GM21447 (cell line): ENCODE results near the gene ADORA2A.

Experiments
- ATAC-seq: cut with Tn5 transposase; IDR thresholded peaks from one replicate; pipeline ENCODE4 v1.9.1; 2021; ENCODE audit not compliant: unreplicated experiment

Gene ADORA2A

DNA sequence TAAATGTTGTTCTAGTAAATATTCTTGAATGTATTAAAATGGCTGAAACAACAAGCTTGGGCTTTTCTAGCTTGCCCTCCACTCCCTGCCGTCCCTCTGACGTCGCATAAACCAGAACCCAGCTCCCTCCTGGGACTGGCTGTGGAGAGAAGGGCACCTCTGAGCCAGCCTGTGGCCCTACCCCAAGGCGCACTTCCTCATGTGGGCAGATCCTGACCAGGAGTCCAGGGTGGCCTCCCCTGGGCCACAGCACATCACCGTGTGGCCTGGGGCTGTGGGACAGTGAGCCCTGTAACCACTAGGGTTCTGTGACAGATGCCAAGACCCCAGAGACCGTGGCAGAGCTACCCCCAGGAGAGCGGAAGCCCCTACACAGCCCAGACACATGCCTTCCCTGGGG lies 10.2 kb upstream of the ADORA2A start:
- ATAC-seq = no peak

DNA sequence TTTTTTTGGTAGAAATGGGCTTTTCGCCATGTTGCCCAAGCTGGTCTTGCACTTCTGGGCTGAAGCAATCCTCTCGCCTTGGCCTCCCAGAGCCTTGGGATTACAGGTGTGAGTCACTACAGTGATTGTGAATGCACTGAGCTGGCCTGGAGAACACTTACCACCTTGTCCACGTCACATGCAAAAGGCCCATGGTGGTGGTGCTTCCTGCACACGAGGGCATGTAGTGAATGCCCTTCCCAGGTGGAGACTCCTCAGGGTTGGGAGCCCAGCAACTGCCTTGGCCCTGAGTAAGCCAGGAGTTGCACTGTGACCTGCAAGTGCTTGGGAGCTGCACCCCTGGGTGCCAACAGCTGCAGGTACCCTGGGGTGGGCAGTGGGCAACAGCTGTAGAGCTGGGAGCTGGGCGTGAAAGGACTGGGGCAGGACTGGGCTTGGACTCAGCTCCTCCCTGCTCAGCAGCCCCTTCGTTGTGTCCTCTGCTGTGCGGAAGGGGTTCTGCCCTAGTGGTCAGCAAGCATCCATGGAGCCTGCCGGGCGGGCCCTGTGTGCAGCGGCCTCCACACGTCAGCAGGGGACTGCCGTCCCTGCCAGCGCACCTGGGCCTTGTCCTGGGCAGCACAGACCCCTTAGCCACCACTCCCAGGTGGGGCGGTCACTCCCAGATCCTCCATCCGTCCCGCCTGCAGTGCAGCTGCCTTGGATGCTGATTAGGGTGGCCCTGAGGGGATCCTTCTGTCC lies 9.3 kb upstream of the ADORA2A start:
- ATAC-seq = no peak

DNA sequence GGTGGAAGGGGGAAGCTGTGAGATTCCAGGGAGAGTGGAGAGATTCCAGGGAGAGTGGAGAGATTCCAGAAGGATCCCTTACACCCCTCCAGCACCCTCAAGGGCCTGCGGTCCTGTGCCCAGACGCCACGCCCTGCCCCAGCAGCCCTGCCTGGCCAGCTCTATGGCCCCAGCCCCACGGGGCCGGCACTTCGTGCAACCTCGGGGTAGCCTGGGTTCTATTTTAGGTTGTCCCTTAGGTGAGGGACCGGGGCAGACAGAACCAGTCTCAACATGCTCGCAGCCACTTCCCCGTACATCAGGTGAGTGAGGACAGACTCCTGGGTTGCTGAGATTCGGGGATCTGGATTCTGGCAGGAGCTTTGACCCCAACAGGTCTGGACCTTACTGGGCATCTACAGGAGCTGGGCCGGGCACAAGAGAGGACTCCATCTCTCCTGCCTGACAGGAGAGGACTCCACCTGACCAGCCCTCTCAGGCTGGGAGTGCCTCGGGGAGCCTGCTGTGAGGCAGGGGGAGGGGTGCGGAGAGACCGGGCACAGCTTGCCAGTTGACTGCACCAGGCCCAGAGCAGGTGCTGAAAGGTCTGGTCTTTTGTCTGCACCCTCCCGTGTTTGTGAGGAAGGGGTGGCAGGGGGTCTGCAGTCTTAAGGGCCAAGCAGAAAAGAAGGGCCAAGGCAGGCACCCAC lies 8.5 kb upstream of the ADORA2A start:
- ATAC-seq = no peak

DNA sequence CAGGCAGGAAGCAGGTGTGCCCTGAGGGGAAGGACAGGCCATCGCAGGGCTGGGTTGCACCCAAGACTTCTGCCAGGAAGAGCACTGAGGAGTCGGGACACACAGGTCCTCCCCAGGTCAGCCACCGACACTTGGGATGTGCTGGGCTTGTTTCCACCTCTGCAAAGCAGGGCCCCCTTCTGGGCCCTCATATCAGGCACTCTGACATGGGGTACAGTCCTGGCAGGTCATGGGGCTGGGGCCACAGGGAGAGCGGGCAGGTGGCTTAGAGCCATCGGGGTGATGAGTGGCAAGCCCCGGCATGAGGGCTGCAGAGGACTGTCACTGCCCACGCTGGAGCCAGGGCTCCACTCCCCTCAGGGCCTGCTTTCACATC lies 7.9 kb upstream of the ADORA2A start:
- no peak for ATAC-seq

DNA sequence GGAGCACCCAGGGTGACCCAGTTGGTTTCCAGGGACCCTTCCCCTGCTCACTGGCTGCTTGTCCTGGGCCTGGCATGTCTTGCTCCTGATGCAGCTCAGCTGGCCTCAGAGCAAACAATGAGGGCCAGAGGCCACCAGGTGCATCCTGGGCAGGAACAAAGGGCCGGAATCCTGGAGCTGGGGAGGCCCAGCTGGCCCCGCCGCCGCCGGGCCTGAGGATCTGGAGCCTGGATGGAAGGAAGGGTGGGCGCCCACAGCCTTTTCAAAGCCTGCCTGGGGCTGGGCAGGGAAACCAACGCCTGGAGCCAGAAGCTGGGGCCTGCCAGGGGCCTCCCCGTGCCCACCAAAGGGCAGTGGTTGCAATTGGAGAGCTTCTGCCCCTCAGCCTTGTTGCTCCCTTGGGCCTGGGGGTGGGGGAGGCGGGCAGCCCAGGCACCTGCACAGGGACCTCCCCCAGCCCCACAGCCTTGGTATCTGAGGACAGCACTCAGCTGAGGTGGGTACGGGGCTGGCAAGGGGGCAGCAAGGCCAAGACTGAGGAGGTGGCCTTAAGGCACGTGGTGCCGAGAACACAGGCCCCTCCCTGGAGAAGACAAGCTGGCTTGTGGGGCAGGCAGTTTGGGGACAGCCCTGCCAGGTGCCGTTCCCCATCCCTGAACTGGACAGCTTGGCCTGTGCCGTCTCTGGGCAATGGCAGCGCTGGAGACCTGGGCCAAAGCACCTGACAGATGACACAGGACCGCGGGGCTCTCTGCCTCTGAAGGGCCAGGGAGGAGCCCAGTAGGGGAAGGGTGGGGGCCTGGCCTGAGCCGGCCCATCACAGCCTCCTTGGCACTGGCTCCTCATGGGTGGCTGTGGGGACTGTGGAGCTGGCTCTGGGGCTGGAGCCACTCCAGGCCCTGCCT lies 7.1 kb upstream of the ADORA2A start:
- no peak for ATAC-seq

DNA sequence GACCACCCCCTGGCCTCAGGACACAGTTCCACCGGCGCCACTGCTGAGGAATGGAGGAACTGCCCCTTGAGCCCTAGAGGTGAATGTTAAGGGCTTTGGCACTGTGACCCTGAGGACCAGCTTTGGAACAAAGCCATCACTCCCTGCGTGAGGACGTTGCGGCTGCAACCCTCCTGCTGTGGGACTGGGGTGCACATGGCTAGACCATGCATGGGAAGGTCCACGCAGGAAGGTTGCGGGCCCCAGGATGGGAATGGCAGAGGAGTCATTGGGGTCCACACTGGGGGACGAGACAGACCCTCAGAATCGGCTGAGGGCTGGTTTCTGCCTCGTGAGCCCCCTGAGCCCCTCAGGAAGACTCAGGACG lies 6.4 kb upstream of the ADORA2A start:
- ATAC-seq = no peak

DNA sequence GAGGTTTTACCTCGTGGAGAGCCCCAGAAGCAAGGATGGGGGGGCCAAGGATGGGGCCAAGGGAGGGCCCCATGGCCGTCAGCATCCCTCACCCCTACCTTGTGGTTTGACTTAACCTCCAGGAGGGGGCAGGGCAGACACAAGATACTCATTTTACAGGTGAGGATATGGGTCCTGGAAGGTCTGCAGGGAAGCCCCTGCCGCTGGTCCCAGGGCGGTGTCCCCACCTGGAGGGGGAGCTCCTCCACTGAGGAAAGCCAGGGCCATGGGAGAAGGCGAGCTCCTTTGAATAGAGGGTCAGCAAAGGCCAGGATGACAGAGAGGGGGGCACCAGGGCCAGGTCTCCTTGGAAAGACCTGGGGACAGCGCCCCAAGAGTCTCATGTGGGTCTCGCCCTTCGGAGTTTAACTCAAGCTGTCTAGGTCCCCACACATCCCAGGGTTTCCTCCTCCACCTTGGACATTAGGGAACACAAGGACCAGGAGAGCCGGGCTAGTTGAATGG lies 5.9 kb upstream of the ADORA2A start:
- ATAC-seq = no peak

DNA sequence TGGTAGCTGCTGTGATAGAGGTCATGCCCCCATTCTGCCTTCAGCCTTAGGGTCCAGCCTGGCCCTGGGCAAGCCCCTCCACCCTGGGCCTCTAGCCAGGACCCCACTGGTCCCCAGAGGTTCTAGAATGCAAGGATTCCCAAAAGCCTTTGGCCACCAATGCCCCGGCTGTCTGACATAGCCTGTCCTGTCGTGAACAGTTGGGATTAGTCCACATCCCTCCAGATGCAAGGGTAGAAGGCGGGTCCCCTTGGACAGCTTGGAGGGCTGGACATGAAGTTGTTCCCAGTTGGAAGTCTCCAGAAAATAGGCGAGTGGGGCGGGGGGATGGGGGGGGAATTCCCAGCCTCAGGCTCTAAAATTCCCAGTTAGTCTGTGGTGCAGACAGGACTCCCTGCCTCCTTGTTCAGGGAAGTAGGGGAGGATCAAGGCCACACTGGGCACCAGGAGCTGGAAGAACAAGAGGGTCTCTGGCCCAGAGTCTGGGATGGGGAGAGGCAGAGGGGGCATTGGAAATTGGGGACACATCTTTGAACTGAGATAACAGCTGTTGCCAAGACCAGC lies 5.2 kb upstream of the ADORA2A start:
- no peak for ATAC-seq

DNA sequence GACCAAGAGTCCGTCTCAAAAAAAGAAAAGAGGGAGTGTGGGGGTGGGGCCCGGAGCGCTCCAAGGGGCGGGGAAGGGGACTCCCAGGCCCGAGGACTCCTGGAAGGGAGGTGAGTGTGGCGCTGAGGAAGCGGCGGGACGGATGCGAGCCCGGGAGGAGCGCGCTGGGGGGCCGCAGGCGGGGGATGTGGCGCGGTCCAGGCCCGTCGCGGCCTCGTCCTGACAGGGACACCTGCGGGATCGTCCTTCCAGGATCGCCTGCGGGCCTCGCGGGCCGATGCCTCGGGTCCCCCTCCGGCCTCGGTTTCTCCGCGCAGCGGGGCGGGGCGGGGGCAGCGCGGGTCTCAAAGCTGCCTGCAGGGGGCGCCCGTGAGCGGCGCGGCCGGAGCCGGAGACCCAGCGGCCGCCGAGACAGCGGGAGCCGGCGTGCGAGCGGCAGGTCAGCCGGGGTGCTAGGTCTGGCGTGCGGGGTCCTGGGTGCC lies 3.8 kb upstream of the ADORA2A start:
- ATAC-seq = no peak

DNA sequence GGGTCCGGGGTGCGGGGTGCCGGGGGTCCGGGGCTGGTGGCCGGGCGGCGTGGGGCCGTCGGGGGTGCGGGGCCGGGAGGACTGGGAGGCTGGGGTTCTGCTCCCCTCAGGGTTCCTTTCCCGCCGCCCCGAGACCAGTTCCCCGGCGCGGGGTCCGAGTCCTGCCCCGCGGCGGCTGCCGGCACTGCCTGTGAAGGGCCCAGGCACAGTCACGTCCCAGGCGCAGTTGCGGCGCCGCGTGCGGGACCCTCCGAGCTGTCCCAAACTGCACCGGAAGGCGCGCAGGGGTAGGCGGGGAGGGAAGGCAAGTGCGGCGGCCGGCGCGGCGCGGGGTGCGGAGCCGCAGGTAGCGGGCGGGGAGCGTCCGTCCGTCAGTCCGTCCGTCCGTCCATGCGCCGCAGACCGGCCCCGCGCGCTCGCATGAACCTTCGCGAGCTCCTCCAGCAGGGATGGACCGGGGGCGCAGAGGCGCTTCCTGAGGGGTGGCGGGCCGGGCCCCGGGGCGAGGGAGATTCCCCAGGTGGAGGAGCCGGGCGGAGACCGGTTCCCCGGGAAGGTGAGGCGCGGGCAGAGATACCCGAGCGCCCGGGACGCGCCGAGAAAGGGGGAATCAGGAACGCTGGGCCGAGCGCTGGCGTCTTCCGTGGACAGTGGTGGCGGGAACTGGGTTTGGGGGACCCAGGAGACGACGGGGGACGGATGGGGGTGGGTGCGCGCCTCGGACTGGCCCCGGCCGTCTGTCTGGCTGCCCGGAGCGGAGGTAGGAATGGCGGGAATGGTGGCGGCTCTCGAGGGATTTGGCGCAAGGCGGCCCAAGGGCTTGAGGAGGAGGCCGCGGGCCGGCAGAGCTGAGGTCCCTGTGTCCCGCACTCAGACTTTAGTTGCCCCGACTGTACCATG lies 3.1 kb upstream of the ADORA2A start:
- ATAC-seq = no peak

DNA sequence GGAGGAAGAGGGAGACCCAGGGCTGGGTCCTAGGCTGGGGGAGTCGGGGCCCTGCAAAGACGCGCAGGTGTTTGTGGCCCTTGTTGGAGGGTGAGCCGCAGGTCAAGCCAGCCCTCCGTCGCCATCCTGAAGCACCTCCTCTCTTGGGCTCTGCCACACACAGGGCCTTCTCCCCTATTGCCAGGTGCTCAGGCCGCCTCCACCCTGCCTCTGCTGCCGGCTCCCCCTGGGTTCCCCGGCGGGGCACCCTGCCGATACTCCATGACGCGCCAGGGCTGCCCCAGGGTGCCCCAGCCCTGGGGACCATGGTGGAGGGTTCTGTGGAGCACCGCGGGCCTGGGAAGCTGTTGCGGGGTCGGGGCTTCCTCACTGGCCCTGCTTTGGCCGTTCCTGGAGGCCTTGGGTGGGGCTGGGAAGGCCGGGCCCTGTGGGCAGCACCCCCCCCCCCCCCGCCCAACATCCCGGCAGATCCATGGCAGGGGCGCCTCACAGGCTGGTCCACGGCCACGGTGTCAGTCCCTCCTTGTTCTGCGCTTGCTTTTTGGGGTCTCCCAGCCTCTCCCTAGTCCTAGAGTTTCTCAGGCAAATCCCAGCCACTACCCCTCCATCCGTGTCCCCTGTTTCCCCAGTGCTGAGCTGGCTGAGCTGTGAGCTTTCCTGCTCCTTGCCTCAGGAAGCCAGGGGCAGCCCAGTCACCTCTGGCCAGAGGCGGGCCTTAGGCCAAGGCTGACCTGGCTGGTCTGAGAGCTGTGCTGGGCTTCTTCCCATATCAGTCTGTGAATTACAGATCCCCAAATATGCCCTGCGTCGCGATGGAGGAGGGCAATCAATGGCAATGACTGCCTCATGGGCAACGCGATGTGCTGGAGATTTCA lies 2.3 kb upstream of the ADORA2A start:
- ATAC-seq = no peak

DNA sequence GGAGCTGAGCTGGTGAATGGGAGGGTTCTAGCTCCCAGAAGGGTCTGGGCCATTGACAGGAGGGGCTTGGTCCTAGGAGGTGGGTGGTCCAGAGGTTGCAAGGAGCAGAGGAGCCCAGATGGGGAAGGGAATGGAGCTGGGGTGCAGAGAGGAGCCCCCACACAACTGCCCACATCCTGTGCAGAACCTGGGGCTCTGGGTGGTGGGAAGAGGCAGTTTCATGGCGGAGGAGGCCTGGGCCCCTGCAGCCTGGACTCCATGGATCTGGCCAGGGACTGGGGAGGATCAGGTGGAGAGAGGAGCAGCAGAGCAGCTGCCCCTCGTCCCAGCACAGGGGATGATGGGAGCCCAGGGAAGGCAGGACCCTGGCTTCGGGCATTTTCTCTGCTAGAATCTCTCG lies 963 bp upstream of the ADORA2A start:
- ATAC-seq = no peak

DNA sequence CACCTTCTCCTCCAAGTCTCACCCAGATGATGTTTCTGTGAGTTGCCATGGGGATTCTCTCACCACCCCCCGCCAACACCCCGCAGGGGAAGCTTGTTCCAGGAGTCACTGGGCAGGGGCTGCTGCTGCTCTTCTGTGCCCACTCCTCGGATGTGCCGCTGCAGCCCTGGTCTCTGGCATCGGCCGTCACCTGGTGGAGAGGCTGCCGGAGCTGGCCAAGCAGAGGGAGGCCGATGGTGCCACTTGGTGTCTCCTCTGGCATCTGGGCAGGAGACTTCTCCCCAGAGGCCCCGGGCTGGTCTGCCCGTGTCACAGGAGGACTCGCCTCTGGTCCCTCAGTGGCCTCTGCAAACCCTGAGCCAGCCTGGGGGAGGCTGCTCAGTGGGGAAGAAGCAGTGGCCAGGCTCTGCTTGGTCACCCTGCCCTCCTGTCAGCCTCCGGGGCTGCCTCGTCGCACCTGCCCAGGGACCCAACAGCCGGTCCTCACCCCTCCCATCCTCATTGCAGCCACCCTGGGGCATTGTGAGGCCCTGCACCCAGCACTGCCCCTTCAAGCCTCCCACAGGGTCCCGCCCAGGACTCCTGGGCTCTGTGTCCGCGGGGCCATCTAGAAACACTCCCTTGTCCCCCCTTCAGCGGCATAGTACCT lies 424 bp upstream of the ADORA2A start:
- no peak for ATAC-seq

DNA sequence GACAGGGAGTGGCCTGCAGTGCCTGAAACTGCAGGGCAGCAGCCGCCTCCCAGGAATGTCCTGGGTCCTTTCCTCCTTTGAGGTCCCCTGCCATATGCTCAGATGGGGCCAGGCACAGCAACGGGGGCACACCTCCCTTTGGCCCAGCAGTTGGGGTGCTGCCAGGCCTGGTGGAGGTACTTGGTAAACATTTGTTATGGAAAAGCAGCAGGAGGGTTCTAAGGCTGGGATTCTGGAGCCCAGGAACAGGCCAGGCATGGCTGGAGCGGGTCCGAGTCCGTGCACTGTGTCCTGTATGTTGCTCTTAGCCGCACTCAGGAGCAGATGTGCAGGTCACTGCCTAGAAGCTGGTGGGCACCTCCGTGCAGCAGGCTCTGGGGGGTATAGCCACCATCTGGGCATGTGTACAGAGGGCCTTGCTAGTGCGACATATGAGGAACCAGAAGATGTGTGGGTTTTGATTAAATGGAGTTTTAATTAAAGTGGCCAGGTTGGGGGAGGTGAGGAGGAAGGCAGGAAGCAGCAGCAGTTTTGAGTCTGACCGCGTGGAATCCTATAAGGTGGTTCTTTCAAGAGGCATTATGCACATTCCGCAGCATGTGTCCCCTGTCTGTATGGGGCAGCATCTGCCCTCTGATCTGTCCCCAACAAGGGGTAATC lies 1.5 kb downstream of the ADORA2A start:
- ATAC-seq = no peak

DNA sequence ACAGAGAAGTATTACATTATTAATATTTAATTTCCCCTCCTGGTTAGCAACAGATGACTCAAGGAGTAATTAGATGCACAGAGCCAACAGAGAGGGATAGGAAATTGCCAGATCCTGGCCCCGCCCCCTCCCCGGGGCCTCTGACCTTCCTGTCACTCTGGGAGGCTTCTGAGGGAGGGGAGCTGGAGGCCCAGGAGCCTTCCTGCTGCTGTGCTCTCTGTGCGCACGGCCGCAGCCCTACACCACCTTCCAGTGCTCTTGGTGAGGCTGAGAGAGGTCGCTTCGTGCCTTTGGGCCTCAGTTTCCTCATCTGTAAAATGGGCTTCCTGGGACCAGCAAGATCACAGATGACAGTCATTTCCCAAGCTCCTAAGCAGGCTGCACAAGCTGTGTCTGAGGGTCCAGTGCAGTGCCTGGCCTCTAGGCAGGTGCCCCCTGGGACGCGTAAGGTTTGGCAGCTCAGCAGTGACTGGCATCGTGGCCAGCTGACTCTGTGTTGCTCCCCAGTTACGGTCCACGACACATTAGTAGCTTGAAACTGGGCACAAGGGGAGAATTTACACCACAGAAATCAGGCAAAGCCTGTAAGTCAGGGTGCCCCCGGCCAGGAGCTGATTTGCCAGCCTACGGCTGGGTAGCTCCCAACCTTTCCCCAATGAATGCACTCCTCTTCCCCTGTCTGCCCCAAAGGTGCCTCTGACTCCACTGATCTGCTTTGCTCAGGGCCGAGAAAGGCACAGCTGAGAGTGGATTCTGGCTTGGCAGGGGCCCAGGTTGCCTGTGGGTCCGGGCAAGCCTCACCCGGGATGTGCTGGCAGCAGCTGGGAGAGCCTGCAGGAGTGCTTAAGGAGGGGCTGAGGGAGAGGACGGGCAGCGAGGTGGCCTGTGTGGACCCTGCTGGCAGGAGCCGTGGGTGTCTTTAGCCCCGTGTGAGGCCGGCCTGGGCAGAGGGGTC lies 2.3 kb downstream of the ADORA2A start:
- no peak for ATAC-seq

DNA sequence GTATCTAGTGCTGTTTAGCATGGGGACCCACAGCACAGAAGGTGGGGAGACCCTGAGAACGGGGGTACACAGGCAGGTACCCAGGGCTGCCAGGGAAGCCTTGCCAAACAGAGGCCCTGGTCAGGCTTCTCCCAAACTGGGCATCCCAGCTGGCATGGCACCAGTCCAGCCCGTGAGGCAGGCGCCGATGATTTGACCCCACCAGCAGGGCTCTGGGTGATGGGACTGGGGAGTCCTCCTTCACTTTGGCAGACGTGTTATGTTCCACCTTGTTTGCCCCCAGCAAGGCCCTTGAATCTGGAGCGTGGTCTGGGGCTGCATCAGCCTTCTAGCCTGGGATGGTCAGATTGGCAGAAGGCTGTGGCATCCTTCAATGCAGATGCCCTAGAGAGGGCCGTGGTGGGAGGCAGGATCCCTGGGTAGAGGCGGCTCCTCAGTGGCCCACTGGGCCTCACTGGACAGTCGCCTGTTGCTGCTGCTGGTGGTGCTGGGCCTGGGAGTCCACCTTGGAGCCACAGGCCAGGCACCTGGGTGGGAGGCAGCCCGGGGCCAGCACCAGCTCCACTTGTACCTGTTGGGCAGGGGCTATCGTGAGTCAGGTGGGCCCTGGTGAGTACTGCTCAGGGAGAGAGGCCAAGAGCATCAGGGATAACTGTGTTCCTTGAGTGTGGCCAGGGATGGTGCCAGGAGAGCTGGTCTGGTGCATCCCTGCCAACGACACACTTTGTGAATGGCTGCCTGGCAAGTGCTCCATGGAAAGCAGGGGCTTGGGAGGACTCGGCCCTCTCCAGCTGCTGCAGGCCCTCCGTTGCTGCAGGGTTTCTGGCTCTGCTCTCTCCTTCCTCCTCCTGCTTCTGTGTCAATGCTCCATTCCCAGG lies 3.3 kb downstream of the ADORA2A start:
- ATAC-seq = no peak
